Effector CD4-positive, alpha-beta T cell (primary cell): ENCODE results near the gene IL13RA2.

Experiments
- DNase-seq: peaks from one replicate; pipeline ENCODE4 v3.0.0-alpha.2; 2020

Gene IL13RA2

DNA sequence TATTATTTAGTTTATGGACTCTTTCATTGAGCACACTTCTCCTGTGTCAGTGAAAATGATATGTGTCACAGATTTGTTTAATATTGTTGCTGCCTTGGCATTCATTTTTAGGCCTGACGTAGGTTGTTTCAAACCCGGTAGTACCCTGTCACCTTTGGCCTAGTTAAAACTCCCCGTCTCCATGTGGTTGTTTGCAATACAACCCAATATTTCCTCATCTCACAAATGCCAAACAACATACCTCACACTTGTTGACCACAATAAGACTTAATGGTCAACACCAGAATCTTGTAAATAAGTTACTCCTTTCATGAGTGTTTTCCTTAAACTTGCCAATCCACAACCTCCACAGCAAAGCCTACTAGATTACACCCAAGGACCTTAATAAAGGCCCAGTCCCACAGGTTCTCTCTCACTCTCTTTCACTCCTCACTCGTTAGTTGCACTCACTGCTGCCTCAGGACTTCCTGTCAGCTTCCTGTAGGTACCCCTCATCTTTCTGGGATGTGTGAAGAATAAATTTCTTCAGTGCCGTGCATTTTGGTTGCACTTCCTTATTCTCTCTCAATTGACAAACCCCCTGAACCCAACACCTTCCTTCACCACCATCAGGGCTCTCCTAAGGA lies 31.3 kb downstream of the IL13RA2 start:
- DNase-seq = no peak

DNA sequence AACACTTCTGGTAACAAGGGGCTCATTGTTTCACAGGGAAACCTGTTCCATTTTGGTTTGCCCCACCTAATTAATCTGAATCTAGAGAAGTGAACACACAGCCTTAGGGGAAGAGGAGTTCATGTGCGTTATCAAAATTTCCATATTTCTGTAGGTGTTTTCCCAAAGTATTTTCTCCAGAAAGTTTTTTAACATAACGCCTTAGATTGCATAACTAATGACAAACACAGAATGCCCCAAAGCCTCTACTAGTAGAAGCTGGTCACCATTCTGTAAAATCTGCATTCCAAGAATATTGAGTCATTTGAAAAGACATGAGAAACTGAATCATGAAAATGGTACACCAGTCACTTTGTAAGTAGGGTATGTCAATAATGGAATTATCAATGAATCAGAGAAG lies 41.1 kb downstream of the IL13RA2 start:
- no peak for DNase-seq

DNA sequence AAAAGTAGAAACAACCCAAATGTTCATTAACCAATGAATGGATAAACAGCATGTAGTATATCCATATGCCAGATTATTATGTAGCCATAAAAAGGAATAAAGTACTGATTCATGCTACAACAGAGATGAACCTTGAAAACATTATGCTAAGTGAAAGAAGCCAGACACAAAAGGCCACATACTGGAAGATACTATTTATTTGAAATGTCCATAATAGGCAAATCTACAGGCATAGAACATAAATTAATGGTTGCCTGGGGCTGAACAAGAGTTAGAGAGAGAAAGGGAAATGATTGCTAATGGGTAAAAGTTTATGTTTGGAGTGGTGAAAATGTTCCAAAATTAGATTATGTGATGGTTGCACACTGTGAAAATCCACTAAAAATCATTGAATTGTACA lies 44.4 kb downstream of the IL13RA2 start:
- no peak for DNase-seq

DNA sequence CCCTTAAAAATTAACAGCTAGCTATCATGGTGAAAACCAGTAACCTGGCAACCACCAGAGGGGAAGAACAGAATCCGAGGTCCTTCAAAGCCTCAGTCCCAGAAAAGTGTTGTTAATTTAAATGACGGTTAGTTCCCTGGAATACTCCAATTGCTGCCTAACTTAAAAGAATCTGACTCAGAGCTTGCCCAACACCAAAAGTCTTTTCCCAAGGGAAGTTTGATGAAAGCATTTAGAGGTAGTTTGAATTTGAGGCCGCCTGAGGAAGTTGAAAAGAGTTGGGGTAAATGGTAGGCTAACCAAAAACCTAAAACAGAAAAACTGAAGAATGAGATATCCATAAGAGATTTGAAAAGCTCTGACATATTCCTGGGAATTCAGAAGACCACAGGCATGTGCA lies 46.6 kb downstream of the IL13RA2 start:
- DNase-seq = no peak

DNA sequence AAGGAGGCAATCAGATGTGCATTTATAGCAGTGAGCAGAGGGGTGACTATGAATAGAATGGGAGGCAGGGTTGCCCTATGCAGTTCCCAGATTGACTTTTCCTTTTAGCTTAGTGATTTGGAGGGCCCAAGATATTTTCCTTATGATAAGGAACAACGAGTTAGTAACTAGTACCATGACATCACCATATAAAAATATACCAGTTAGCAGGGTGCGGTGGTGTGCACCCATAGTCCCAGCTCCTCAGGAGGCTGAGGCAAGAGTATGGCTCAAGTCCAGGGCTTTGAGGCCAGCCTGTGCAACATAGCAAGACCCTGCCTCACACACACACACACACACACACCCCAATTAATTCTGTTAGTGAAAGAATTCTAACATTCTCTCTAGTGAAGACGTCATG lies 53.0 kb downstream of the IL13RA2 start:
- DNase-seq = no peak

DNA sequence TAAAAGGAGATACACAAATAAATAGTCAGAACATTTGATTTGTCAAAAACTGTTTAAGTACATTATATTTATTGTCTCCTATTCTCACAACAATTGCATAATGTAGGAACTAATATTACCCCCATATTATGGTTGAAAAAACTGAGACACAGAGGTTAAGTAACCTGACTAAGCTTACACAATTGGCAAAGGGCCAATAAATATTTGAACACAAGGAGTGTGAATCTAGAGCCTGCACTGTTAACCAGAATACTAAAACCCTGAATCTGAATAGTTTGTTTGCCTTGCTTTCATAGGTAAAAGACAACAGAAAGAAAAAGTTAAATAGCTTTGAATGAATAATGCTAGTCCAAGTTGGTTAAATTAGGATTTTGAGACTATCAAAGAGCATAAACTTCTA lies 55.2 kb downstream of the IL13RA2 start:
- no peak for DNase-seq

DNA sequence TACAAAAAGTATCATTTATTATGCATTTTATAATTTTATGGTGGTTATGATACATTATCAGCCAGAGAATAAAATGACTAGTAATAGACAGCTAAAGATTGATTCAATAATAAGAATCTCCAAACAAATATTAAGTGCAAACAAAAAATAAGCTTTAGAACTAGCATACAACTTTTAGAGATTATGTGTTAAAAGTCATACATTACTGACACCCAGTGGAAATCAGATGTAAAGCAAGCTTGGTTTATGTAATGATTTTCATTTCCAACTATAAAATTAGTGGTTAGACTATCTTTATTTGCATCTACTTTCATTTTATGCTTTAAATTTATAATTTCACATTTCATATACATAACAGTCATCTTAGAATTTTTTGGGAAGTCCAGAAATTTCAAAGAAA lies 57.7 kb downstream of the IL13RA2 start:
- DNase-seq = no peak
